Measurements from ENCODE around the gene CEACAM21.
"Not testable (repeated sequence)": the region's sequence is repeated elsewhere in the genome, so short reads cannot be mapped to it uniquely, and the experiment has no call there.

CEACAM21 gene

DNA sequence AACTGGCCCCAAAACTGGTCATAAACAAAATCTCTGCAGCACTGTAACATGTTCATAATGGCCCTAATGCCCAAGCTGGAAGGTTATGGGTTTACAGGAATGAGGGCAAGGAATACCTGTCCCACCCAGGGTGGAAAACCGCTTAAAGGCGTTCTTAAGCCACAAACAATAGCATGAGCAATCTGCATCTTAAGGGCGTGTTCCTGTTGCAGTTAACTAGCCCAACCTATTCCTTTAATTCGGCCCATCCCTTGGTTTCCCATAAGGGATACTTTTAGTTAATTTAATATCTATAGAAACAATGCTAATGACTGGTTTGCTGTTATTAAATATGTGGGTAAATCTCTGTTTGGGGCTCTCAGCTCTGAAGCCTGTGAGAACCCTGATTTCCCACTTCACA is 5.1 kb downstream of the CEACAM21 start:
- not testable (repeated sequence) for H3K4me3 ChIP-seq (ENCODE audit: low read length); DNase-seq (ENCODE audit: low read depth, low spot score)

DNA sequence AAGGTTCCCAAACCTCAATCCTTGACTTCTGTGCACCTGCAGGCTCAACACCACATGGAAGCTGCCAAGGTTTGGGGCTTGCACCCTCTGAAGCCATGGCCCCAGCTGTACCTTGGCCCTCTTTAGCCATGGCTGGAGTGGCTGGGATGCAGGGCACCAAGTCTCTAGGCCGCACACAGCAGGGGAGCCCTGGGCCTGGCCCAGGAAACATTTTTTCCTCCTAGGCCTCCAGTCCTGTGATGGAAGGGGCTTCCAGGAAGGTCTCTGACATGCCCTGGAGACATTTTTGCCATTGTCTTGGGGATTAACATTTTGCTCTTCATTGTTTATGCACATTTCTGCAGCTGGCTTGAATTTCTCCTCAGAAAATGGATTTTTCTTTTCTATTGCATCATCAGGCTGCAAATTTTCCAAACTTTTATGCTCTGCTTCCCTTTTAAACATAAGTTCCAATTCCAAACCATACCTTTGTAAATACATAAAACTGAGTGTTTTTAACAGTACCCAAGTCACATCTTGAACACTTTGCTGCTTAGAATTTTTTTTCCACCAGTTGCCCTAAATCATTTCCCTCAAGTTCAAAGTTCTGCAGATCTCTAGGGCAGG is 6.7 kb downstream of the CEACAM21 start:
- DNase-seq (ENCODE audit: low read depth, low spot score); H3K4me3 ChIP-seq (ENCODE audit: low read length): not testable (repeated sequence)

- no peak overlapping the region for H3K4me3 ChIP-seq (ENCODE audit: low read length)
- DNase-seq (ENCODE audit: low read depth, low spot score): no peak
Observed at GRCh38 chr19:41584260-41584810, 8.4 kb downstream of the CEACAM21 start.

DNA sequence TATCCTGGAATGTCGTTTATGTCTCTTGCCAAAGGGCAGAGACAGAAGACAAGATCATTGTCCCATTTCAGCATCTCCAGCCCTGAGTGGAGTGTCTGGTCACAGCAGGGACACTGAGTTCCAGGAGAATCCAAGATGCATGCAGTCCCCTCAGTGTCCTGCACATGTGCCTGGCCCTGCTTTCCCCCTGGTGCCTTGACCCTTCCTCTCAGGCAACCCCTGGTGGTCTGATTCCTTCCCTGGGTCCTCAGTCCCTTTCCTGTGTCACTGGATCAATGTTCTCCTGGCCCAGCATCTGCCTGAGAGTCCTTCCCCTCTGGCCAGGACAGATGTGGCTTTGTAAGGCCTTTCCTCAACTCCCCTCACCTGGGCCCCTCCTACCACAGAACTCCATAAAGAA is 9.0 kb downstream of the CEACAM21 start:
- DNase-seq (ENCODE audit: low read depth, low spot score): no peak
- H3K4me3 ChIP-seq (ENCODE audit: low read length): no peak overlapping the region

DNA sequence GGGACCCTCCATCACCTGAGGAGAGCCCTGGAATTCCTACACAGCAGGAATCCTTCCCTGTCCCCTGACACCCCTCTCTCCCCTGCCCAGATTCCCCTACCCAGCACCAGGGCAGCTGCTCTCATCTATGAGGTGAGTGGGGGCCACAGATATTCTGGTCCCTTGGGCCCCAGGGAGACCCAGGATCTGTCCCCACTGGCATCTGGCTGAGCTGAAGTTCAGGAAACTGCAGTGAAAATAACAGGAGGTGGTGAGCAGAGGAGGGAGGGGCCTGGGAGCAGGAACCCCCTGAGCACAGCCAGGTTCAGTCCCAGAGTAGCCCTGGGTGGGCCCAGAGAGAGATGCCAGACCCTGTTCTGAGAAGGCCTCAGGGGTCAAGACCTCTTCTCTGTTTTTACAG is 10.1 kb downstream of the CEACAM21 start:
- DNase-seq (ENCODE audit: low read depth, low spot score): no peak
- H3K4me3 ChIP-seq (ENCODE audit: low read length): no peak overlapping the region

DNA sequence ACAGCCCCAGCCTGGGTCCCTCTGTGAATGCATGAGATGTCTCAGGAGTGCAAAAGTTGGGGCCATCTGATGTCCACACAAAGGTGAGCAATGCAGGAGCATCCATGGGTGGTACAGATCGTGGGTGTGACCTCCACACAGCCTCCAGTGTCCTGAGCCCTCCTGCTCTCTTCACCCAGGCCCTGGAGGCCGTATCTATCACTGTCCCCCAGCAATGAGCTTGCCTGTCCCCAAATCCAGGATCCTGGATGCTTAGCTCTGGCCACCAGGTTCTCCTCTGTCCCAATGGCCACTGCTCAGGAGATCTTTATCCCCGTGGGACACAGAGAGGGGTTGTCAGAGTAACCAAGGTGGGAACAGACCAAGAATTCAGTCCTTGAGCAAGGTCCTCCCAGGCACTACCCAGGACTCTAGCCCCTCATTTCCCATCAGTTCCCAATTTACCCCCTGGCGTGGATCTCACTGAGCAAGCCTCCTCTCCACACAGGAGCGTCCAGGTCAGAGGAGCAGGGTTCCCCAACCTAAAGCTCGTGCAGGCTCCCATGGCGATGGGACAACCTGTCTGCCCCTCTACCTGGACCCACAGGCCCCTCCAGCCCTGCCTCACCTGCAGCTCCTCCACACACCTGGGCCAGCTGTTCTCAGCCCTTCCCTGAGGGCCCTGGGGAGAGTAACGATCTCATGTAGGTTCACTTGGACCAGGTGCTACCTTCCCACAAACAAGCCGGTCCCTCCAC is 11.3 kb downstream of the CEACAM21 start:
- no peak for DNase-seq (ENCODE audit: low read depth, low spot score)
- H3K4me3 ChIP-seq (ENCODE audit: low read length): no peak overlapping the region

GRCh38 chr19:41587838-41588210 is 11.9 kb downstream of the CEACAM21 start:
- DNase-seq (ENCODE audit: low read depth, low spot score): no peak
- no peak overlapping the region for H3K4me3 ChIP-seq (ENCODE audit: low read length)

- peak; percentile 15 for DNase-seq (ENCODE audit: low read depth, low spot score)
- no peak overlapping the region for H3K4me3 ChIP-seq (ENCODE audit: low read length)
Observed at GRCh38 chr19:41588497-41589209, 12.7 kb downstream of the CEACAM21 start.

DNA sequence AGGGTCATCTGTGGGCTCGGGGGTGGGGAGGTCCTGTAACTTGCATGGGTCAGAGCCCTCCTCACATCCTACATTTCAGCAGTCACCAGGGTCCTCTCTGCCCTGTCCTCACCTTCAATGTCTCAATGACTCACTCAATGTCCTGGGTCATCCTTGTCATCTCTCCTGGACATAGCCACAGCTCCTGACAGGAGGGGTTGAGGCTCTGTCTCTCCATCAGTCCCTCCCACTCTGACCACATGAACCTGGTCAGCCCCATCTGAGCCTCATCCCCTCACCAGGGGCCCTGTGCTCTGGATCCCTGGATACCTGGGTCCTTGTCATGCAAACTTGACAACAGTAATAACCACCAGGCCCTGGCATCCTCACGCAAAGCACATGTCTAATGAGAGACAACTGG is 13.4 kb downstream of the CEACAM21 start:
- no peak for DNase-seq (ENCODE audit: low read depth, low spot score)
- no peak overlapping the region for H3K4me3 ChIP-seq (ENCODE audit: low read length)

DNA sequence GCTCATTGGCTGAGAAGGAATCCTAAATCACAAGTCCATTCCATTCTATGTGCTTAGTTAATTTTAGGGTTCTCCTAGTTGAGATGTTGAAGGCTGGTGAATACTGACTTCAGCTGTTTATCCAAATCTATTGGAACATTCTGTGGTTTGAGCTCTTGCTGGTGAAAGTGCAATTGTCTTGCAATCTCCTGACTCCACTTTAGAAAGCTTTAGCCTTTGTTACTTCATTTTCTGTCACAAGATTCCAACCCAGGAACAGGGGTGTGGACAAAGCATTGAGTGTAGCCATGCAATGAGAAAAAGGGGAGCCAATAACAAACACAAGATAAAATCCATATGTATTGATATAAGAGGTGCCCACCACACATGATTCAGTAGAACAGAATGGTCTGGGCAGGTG is 15.0 kb downstream of the CEACAM21 start:
- no peak for DNase-seq (ENCODE audit: low read depth, low spot score)

DNA sequence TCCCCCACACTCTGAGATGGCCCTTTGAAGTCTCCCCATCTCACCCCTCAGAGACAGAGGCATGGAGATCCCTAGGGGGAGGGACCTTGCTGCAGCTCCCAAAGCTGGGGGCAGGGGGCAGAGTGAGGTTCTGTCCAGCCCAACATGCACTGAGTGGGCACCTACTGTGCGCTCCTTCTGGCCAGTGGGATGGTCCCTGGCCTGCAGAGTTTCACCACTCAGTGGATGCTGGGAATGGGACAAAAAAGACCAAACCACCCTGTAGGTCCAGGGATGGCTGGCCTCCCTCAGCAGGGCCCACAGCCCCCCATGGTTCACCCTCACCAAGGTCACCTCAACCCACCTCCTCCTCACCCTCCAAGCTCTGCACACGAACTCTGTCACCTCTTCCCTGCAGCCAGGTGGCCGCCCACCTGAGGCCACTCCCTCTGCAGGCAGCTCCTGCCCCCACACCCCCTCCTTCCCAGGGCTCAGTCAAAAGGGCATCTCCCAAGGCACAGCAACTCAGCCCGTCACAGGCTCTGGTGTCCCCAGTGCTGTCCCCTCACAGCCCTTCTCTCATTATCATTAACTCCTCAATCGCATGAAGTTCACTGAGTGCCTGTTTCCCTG is 16.1 kb downstream of the CEACAM21 start:
- DNase-seq (ENCODE audit: low read depth, low spot score): no peak
- H3K4me3 ChIP-seq (ENCODE audit: low read length): no peak overlapping the region

More for the DNA sequence above, 15.0 kb downstream of the CEACAM21 start:
- H3K4me3 ChIP-seq (ENCODE audit: low read length): no peak overlapping the region

- DNase-seq (ENCODE audit: low read depth, low spot score): peak; percentile 67
- H3K4me3 ChIP-seq (ENCODE audit: low read length): no peak overlapping the region
Observed at GRCh38 chr19:41595258-41595889, 19.4 kb downstream of the CEACAM21 start.

DNA sequence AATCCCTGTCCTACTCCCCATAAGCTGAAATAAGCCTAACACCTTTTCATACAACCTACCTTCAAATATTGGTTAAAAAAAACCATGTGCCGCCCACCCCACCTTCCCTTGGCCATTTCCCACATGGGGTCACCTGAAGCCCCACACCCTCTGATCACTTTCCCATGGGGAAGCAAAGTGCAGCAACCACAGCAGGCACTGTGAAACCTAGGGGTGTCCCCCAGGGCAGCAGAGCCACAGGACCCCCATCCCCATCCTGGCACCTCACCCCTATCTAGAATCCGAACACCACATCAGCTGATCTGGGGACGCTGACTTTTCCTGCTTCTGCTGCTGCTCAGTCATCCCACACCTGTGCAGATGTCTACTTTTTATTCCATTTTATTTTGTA is 19.9 kb downstream of the CEACAM21 start:
- DNase-seq (ENCODE audit: low read depth, low spot score): no peak
- no peak overlapping the region for H3K4me3 ChIP-seq (ENCODE audit: low read length)

GRCh38 chr19:41597600-41598041 is 21.7 kb downstream of the CEACAM21 start:
- peak; percentile 70 for DNase-seq (ENCODE audit: low read depth, low spot score)
- H3K4me3 ChIP-seq (ENCODE audit: low read length): no peak overlapping the region

DNA sequence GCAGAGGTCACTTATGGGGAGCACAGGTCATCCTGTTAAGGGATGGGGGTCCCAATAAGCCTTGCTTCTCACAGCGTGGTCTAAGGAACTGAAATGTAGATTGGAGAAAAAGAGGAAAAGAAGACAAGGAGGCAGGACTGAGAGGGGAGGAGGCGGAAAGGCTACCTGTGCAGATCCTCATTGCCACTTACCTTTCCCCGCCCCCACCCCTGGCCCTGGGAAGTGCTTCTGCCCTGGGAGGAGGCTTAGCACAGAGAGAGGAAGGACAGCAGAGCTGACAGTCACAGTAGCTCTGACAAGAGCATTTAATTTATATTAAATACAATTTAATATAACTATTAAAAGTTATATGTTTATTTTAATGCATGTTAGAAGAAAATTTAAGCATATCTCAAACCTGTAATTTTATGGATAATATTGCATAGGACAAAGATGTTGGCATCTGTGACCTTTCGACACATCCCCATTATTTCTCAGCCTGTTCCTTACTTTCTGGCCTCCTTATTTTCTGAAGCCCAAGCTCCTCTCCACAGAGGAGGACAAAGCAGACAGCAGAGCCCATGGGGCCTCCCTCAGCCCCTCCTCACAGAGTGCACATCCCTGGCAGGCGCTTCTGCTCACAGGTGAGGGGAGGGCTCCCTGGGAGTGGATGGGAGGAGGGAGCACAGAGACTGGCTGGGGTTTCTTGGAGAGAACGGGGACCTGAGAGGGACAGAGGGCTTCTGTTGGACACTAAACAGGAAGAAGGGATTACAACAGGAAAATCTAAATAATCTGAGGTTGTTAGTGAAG is 23.4 kb downstream of the CEACAM21 start:
- no peak for DNase-seq (ENCODE audit: low read depth, low spot score)
- H3K4me3 ChIP-seq (ENCODE audit: low read length): no peak overlapping the region

- DNase-seq (ENCODE audit: low read depth, low spot score): no peak
- no peak overlapping the region for H3K4me3 ChIP-seq (ENCODE audit: low read length)
Observed at GRCh38 chr19:41601771-41602170, 25.8 kb downstream of the CEACAM21 start.

- H3K4me3 ChIP-seq (ENCODE audit: low read length): no peak overlapping the region
- no peak for DNase-seq (ENCODE audit: low read depth, low spot score)
Observed at GRCh38 chr19:41604831-41605230, 28.9 kb downstream of the CEACAM21 start.

DNA sequence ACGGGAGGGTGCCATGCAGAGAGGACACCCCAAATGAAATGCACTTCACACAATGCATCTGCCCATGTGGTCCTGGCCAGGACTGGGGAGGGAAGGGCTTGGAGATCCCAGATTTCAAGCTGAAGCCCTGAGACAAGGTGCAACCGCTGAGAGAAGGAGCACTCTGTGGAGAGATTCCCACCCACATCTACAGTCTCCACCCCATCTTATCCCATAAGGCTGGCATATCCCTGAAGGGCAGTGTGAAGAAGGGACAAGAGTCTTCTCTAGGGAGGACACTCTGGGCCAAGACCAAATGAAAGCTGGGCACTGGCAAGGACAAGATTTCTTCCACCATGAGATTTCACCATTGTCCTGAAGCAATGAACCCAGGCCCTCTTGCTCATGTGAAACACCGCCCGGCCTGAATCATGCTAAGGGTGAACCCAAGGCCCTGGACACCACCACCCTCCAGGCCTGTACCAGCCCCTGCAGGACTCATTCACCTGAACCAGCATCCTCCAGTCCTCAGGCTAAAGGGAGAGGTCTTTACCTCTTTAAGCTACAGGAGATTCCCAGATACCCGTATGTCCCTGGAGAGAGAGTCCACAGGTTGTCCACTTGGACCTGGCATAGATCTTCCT is 30.4 kb downstream of the CEACAM21 start:
- DNase-seq (ENCODE audit: low read depth, low spot score): no peak
- no peak overlapping the region for H3K4me3 ChIP-seq (ENCODE audit: low read length)

Data from Jurkat, Clone E6-1 (cell line).